SIG-M5 treated with dmso at 0.1 percent for 504 hours (cell line): ENCODE data around the gene SPOCD1.
"Not testable (repeated sequence)": the region's sequence is repeated elsewhere in the genome, so short reads cannot be mapped to it uniquely, and the experiment has no call there.

Experiments
- DNase-seq: peaks from one replicate; lab custom pipeline; 2025; ENCODE audit not compliant: unreplicated experiment; lab: John Stamatoyannopoulos, UW

SPOCD1 gene

GRCh38 chr1:31830065-31830464 is 14.2 kb upstream of the SPOCD1 start:
- DNase-seq = no peak

GRCh38 chr1:31828926-31829690 is 13.3 kb upstream of the SPOCD1 start:
- no peak for DNase-seq

GRCh38 chr1:31828341-31828740 is 12.5 kb upstream of the SPOCD1 start:
- peak; percentile 67 for DNase-seq

GRCh38 chr1:31823780-31824179 is 8.0 kb upstream of the SPOCD1 start:
- DNase-seq = no peak

GRCh38 chr1:31822766-31823165 is 6.9 kb upstream of the SPOCD1 start:
- no peak for DNase-seq

GRCh38 chr1:31820196-31820595 is 4.4 kb upstream of the SPOCD1 start:
- DNase-seq = not testable (repeated sequence)

- no peak for DNase-seq
These were observed 2.4 kb upstream of the SPOCD1 start for GRCh38 chr1:31818206-31818605.

GRCh38 chr1:31816947-31817346 is 1.1 kb upstream of the SPOCD1 start:
- DNase-seq = not testable (repeated sequence)

GRCh38 chr1:31816501-31816900 is 679 bp upstream of the SPOCD1 start:
- not testable (repeated sequence) for DNase-seq

GRCh38 chr1:31815307-31815645 is 546 bp downstream of the SPOCD1 start:
- no peak for DNase-seq

- DNase-seq = no peak
These were observed 1.1 kb downstream of the SPOCD1 start for GRCh38 chr1:31814631-31815306.

- DNase-seq = no peak
These were observed 1.7 kb downstream of the SPOCD1 start for GRCh38 chr1:31814041-31814511.

- DNase-seq = no peak
These were observed 3.5 kb downstream of the SPOCD1 start for GRCh38 chr1:31812158-31812829.

GRCh38 chr1:31811605-31812004 is 4.2 kb downstream of the SPOCD1 start:
- DNase-seq = no peak

GRCh38 chr1:31809698-31810097 is 6.1 kb downstream of the SPOCD1 start:
- no peak for DNase-seq

GRCh38 chr1:31807273-31808048 is 8.4 kb downstream of the SPOCD1 start:
- no peak for DNase-seq

- no peak for DNase-seq
These were observed 10.5 kb downstream of the SPOCD1 start for GRCh38 chr1:31805318-31805717.

- DNase-seq = no peak
These were observed 11.7 kb downstream of the SPOCD1 start for GRCh38 chr1:31804098-31804497.

GRCh38 chr1:31803610-31804009 is 12.2 kb downstream of the SPOCD1 start:
- no peak for DNase-seq

GRCh38 chr1:31802190-31803150 is 13.4 kb downstream of the SPOCD1 start:
- DNase-seq = no peak
